HG03280 (cell line): ENCODE results near the gene KCNK4.

Source experiments
- ATAC-seq: cut with Tn5 transposase; IDR thresholded peaks from one replicate; pipeline ENCODE4 v1.9.1; 2021; ENCODE audit warnings: mild to moderate bottlenecking, moderate library complexity; ENCODE audit not compliant: unreplicated experiment

KCNK4 gene

DNA sequence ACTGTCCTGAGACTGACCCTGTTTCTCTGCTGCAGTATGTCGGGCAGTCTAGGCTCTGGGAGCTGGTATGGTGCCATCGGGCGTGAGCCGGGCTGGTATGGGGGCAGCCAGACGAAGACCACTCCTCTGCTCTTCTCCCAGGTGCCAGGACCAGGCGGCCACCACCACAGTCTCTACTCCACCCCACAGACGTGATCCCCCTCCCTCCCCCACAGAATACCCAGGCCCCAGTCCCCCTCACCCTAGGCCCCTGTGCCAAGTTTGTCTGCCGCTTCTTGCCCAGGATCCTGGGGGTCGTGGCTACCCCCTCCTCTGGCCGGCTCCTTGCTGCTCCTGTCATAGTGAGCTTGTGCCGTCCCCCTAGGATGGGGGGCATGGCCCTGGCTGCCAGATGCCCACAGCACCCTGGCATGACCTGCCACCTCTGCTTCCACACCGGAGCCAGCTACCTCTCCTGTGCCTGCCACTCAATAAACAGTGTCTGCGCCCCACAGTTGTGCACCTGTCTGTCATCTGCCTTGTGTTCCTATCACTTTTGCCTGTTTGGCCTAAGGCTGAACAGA is 2.0 kb upstream of the KCNK4 start:
- no peak for ATAC-seq

DNA sequence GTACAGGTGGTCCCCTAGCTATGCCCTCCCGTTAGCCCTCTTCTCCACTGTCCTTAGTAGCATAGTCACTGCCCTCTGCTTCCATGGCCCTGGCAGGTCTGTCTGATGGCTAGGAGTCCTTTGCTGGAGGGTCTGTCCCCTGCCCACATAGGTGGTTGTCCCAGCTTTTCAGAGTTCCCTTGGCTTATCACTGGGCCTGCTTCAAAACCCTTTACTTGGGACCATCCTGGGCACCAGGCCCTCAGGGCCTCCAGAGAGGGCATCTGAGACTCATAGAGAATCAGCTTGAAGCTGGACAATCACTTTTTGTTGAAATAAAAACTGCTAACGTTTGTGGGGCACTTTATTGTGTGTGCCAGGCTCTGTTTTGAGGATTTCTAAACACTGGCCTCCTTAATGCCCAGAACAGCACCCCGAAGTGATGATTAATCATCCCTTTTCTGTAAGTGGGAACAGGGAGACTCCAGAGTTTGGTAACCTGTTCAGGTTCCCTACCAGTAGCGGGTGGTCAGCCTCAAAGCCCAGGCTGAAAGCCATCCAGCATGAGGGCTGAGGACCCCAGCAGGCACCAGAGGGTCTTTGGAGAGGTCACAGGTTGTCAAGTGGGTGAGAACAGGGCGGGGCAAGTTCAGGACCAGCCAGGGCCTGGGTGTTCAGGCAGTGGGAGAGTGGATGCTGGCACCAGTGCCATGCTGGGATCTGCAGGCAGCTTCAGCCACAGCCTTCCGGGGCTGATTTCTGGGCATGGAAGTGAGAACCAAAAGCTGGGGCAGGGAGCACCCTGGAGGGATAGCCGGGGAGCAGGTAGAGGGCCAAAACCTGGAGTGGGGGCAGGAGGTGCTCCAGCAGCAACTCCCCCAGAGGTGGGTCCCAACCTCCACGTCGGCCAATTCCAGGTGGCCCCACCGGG is 495 bp upstream of the KCNK4 start:
- no peak for ATAC-seq

DNA sequence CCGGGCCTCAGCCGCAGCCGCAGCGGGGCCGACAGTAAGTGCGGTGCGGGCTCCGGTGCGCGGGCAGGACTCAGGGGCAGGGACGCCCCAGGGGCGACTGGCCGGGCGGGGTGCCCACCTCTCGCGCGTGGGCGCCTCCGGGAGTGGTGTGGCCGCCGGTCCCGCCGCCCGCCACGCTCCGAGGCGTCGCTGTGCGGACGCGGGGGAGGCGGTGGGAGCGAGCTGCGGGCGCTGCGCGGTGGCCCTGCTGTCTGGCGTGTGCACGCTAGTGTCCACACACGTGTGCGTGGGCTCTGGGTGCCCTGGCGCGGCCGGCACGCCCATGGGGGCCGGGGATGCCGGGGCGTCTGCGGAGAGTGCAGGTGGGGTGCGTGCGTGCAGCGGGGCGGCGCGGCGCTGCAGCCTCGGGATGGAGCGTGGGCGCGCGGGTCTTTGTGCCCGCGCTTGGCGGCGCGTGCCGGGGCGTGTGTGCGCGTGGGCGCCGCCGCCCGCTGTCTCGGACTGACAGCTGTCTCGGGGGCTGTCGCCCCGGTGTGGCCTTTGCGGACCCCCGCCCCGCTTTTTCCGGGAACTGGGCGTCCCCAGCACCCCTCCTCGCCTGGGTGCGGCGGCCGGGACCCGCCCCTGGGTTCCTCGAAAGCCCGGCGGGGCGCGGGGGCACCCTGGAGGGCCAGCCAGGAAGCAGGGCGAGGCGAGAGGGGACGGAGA is 804 bp downstream of the KCNK4 start:
- no peak for ATAC-seq

DNA sequence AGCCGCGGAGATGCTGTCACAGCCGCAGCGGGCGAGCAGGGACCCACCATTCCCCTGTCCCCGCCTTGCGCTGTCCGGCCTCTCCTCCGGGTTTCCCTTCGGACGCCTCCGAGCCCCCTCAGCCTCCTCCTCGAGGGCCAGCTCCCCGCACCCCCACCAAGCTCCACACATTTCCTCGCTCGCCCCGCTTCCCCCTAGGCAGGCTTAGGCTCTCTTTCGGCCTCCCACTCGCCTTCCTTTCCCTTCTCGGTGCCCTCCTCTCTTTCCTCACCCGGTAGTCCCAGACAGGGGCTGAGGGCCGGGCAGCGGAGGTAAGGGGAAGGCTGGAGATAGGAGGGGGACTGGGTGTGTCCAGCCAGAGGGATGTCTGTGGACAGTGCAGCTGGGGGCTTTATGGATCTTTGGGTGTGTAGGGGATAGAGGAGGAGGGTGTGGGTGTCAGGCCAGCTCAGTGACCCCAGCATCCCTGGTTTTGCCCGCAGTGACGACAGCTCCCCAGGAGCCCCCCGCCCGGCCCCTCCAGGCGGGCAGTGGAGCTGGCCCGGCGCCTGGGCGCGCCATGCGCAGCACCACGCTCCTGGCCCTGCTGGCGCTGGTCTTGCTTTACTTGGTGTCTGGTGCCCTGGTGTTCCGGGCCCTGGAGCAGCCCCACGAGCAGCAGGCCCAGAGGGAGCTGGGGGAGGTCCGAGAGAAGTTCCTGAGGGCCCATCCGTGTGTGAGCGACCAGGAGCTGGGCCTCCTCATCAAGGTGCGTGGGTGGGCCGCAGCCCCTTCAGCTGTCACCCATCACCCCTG is 1.6 kb downstream of the KCNK4 start:
- ATAC-seq = no peak

DNA sequence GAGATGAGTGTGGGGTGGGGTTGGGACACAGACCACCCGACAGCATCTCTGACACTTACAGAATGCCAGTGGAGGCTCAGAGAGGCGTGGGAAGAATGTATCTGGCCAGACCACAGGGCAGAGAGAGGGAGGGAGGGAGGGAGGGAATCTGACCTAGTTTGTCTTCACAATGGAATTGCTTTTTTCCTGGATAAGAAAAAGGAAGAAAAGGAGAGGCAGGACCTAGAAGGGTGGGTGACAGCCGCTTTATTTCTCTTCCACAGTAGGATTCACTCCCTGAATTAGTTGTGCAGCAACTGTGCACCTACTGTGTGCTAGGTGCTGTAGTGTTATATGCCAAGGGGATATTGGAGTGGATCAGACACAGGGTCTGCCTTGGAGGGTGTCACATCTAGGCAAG is 3.7 kb downstream of the KCNK4 start:
- no peak for ATAC-seq

DNA sequence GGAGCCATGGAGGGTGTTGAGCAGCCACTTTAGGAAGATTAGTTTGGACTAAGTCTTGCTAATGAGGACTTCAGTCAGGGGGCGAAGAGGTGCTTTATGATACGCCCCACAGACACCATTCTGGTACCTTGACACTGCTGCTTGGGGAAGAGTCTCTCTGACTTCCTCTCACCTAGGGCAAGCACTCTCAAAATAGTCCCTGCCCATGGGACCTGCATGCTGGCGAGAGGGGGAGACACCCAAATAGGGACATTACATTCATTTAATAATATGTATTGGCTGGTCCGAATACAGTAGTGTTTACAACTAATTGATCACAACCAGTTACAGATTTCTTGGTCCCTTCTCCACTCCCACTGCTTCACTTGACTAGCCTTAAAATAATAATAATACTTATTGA is 4.7 kb downstream of the KCNK4 start:
- ATAC-seq = no peak

DNA sequence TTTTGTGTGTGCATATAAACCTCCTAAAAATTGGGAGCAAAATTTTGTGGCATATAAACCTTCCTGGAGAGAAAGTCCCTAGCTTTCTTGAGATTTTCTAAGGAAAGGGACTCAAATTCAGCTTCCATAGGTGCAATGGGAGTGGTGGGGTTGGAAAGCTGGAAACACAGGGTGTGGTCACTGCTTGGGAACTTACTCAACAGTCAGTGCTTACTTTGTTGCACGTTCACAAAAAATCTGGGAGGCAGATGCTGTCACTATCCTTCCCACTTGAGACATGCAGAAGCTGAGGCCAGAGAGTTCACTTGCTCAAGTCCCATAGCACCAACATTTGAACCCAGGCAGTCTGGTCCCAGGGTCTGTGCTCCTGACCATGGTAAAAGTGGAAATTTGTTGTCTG is 5.1 kb downstream of the KCNK4 start:
- ATAC-seq = no peak

DNA sequence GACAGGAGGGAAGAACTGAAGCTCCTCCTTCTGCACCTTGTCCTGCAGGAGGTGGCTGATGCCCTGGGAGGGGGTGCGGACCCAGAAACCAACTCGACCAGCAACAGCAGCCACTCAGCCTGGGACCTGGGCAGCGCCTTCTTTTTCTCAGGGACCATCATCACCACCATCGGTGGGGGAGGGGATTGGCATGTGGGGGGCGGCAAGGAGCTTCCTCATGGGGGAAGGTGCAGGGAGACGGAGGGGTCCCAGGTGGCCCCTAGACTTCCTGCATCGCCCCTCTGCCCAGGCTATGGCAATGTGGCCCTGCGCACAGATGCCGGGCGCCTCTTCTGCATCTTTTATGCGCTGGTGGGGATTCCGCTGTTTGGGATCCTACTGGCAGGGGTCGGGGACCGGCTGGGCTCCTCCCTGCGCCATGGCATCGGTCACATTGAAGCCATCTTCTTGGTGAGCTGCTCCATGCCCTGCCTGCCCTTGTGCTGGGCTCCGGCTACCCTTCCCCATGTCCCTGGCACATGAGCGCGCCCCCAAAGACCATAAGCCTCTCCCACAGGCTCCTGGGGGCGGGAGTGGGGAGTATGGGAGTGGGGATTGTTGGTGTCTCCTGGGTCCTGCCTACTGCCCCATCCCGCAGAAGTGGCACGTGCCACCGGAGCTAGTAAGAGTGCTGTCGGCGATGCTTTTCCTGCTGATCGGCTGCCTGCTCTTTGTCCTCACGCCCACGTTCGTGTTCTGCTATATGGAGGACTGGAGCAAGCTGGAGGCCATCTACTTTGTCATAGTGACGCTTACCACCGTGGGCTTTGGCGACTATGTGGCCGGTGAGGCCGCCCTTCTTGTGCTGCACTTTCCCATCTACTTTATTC is 6.0 kb downstream of the KCNK4 start:
- no peak for ATAC-seq

DNA sequence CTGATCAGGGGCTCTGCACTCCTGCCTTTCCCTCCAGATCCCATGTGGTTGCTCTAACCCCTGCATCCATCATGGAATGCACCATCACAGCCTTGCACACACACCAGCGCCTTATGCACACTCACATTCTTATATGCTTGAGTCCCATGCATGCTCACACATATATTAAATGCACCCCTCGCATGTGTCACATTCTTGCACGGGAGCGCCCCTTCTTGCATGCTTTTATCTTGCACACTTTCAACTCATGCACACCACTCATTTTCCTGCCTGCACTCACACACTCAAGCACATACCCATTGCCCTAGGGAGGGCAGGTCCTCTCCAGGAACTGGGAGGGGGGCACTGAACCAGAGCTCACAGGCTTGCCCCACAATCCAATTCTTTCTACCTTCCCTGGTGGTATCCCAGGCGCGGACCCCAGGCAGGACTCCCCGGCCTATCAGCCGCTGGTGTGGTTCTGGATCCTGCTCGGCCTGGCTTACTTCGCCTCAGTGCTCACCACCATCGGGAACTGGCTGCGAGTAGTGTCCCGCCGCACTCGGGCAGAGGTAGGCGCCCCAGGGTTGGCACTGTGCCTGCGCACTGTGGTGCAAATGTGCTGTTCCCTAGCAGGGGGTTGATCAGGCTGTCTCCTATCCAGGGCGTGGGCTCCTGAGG is 6.7 kb downstream of the KCNK4 start:
- no peak for ATAC-seq

DNA sequence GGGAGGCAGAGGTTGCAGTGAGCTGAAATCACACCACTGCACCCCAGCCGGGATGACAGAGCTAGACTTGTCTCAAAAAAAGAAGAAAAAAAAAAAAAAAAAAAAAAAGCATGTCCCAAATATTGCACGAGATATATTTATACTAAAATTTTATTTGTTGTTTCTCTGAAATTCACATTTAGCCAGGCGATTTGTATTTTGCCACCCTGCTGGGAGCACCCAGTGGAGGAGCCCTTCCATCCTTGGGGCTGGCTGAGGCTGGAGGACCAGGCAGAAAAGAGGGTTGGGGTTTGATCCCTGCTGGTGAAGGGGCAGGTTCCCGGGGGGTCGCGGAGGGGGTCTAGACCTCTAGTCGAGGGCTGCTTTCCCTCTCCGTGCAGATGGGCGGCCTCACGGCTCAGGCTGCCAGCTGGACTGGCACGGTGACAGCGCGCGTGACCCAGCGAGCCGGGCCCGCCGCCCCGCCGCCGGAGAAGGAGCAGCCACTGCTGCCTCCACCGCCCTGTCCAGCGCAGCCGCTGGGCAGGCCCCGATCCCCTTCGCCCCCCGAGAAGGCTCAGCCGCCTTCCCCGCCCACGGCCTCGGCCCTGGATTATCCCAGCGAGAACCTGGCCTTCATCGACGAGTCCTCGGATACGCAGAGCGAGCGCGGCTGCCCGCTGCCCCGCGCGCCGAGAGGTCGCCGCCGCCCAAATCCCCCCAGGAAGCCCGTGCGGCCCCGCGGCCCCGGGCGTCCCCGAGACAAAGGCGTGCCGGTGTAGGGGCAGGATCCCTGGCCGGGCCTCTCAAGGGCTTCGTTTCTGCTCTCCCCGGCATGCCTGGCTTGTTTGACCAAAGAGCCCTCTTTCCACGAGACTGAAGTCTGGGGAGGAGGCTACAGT is 8.1 kb downstream of the KCNK4 start:
- ATAC-seq = no peak

DNA sequence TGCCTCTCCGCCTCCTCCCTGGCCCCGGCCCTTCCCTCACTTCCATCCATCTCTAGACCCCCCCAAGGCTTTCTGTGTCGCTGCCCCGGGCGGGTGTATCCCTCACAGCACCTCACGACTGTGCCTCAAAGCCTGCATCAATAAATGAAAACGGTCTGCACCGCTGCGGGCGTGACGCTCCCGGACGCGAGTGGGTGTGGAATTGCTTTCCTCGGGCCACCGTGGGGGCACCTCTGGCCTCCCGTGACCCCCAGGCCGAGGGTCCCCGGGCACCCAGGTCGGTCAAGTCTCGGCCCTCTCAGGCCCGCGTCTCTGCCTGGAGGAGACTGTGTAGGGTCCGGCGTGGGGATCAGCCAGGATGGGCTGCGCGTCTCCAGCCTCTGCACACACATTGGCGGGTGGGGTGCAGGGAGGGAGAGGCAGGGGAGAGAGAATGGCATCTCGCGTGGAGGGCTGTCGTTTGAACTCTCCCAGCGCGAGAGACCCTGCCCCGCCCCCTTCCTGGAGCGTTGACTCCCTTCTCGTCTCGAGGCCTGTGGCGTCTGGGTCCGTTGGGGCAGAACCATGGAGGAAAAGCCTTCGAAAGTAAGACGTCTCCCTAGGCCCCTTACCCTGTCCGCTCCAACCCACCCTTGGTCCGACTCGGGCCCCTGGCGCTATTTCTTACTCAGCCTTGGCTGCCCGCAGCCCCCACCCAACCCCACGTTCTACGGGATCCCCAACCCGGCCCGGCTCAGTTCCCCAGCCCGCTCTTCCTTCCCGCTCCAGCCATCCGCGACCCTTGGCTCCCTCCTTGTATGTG is 8.9 kb downstream of the KCNK4 start, which contains the start of gene CATSPERZ:
Gene CATSPERZ, plus strand, starts transcription at position 512 of the 802 bp plus-strand sequence. Its CDS starts 53 bp downstream, at position 565.
- ATAC-seq = no peak

DNA sequence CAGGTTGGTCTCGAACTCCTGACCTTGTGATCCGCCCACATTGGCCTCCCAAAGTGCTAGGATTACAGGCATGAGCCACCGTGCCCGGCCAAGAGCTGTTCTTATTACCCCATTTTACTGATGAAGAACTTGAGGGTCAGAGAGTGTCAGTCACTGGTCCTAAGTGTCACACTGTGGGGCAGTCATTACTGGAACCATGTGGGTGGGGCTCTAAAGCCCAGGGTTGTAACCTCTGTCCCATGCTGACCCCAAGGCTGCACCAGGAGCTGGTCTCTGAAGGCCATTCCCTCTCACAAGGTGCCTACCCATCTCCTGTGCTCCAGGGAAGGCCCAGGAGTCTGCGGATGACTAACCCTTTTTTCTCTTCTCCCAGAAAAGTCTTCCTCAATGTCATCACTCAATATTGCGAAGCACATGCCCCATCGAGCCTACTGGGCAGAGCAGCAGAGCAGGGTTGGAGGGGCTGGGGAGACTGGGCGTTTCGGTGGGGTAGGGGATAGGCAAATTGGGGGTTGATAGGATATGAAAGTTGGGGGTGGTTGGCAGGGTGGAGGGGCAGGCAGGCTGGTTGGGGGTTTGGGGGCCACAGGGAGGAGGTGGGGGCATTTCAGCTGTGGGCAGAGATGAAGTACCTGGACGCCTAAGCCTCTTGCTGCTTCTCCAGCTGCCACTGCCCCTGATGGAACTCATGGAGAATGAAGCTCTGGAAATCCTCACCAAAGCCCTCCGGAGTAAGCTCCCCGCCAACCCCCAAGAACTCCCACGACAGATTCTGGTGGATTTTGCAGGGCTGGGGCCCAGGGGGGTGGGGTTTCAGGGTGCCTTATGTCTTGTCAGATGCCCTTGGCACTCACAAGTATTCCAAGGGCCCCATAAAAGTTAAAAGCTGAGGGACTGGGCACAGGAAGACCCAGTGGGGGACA is 12.3 kb downstream of the KCNK4 start:
- no peak for ATAC-seq

DNA sequence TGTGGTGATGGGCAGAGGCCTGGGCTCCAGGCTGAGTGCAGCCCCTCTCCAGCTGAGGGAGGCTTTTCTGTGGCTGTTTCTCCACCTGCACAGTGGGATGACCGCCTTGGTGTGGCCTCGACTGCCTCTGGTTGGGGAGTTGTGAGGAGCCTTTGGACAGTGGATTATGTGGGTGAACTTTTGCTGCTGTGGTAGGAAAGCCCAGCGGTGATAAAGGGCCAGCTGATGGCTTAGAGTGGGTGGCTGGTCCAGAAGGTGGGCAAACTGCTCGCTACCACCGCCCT is 12.9 kb downstream of the KCNK4 start:
- no peak for ATAC-seq

DNA sequence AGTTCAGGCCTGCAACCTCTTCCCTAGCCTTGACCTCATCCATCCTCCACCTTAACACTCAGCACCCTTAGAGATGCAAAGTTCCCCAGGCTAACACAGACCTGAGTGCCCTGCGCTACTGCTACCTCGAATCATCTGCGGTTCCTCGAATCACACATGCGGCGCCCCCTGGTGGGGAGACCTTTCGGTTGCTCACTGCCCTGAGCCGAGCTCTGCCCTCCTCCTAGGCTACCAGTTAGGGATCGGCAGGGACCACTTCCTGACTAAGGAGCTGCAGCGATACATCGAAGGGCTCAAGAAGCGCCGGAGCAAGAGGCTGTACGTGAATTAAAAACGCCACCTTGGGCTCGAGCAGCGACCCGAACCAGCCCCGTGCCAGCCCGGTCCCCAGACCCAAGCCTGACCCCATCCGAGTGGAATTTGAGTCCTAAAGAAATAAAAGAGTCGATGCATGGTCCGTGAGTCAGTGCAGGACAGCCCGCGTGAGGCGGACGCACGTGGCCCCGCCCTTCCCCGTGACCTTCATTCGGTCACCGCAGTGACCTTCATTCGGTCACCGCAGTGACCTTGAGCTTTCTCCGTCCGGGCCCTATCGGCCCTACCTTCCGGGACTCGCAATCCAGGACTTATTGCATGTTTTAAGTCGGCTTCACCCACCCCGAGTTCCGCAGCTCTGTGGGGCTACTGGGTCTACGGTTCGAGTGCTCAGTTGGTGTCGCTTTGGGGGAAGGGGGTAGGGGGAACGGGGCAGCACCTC is 13.4 kb downstream of the KCNK4 start:
- ATAC-seq = peak; percentile 28

DNA sequence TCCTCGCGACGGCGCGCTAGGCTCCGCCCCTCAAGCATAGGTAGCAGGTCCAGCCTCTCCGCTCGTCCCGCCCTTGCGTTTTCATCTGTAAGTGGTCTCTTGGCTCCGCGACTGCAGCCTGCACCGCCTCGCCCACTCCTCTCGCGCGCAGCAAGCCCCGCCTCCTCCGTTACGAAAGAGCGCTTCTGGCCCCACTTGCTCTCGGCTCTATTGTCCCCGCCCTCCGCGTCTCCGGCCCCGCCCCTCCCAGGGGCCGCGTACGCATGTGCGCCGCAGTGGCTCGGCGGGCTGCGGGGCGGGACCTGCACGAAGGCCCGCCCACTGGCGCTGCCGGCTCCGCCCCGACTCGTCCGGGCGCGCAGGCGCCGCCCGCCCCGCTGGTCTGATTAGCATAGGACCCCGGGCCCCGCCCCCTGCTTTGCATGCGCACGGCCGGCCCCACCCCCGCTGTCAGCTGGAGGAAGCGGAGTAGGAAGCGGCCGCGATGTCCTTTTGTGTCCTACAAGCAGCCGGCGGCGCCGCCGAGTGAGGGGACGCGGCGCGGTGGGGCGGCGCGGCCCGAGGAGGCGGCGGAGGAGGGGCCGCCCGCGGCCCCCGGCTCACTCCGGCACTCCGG is 14.1 kb downstream of the KCNK4 start, which contains the start of gene ESRRA:
Gene ESRRA, plus strand, starts transcription at position 450 of the 616 bp plus-strand sequence. CDS start 1,656 bp downstream, outside the sequence.
- ATAC-seq = peak; percentile 70
